Thoracic aorta (tissue), 2 donors: ENCODE data around the gene NAA50. TPM values are rescaled to one million over a fixed set of nuclear protein-coding genes. Genes with fewer than 3 reads are reported as not detected.

Source experiments
- ATAC-seq: fragments of 150-250 bp; one replicate; pipeline ENCODE4 v1.8.0; 2017; ENCODE audit warnings: low read depth; ENCODE audit not compliant: insufficient number of reproducible peaks, low FRiP score
- DNase-seq: peaks from one replicate; pipeline ENCODE4 v3.0.0-alpha.2; 2020; ENCODE audit warnings: low spot score
- H3K27ac ChIP-seq, 2 donors: fragments of 200-600 bp; sonication (generic); 1 replicate in 1 of 2; 2 replicates in 1 of 2; pipeline ENCODE4 v1.5.1; 2016; ENCODE audit warnings: mild to moderate bottlenecking in 2 of 2, moderate library complexity in 2 of 2
- H3K27me3 ChIP-seq: fragments of 200-600 bp; sonication (generic); replicated peaks from 2 replicates; pipeline ENCODE4 v1.6.0; 2016; ENCODE audit warnings: mild to moderate bottlenecking; ENCODE audit not compliant: insufficient read depth
- H3K36me3 ChIP-seq: fragments of 200-600 bp; sonication (generic); one replicate; pipeline ENCODE4 v1.5.1; 2016
- H3K4me1 ChIP-seq, 2 donors: fragments of 200-600 bp; sonication (generic); 1 replicate in 1 of 2; 2 replicates in 1 of 2; pipeline versions ENCODE4 v1.5.1 to v1.6.0; 2016; ENCODE audit warnings: low read depth in 2 of 2, mild to moderate bottlenecking in 1 of 2; ENCODE audit not compliant: control insufficient read depth in 1 of 2
- H3K4me3 ChIP-seq: fragments of 200-600 bp; sonication (generic); 2 replicates; pipeline ENCODE4 v1.5.1; 2016; ENCODE audit warnings: mild to moderate bottlenecking
- H3K9me3 ChIP-seq: fragments of 200-600 bp; sonication (generic); 2 replicates; pipeline ENCODE4 v1.5.1; 2016
- CTCF ChIP-seq: fragments of 200-600 bp; sonication (generic); IDR thresholded peaks from one replicate; pipeline ENCODE4 v1.5.1; 2019; ENCODE audit warnings: antibody characterized with exemption
- total RNA-seq, 2 donors: library from RNA; depleted of rRNA; stranded (reverse); fragments of >200 nt; gene quantifications; one replicate each; pipeline versions ENCODE4 v1.1.0 to v1.2.3, GENCODE V29; 2016

NAA50 gene
- total RNA-seq, 2 donors from 2014 or later: 58.3 to 78.2 TPM

- ATAC-seq (no peak), DNase-seq (no peak)
- Histone ChIP-seq H3K27me3 (no peaks in the 10 kb centered on the region), H3K9me3 (no peaks in the 10 kb centered on the region), H3K27ac (no peak overlapping the region), H3K36me3 (no peaks in the 10 kb centered on the region), H3K4me1 (peaks cover 12 to 40% of the 10 kb centered on the region in 2 donors), H3K4me3 (no peak overlapping the region)
- no peak for TF ChIP-seq CTCF
Measured at GRCh38 chr3:113743006-113743630, 2.9 kb downstream of the NAA50 start.

GRCh38 chr3:113741620-113742019, 4.4 kb downstream of the NAA50 start:
- no peak for DNase-seq
- no peaks in the 10 kb centered on the region for H3K9me3 ChIP-seq
- no peak overlapping the region for H3K27ac ChIP-seq
- H3K27me3 ChIP-seq: no peaks in the 10 kb centered on the region
- H3K4me3 ChIP-seq: no peak overlapping the region
- peaks cover 12 to 42% of the 10 kb centered on the region in 2 donors for H3K4me1 ChIP-seq
- H3K36me3 ChIP-seq: no peaks in the 10 kb centered on the region
- ATAC-seq: no peak
- TF ChIP-seq CTCF: no peak

GRCh38 chr3:113741086-113741485, 5.0 kb downstream of the NAA50 start:
- H3K36me3 ChIP-seq: no peaks in the 10 kb centered on the region
- no peaks in the 10 kb centered on the region for H3K27me3 ChIP-seq
- DNase-seq (no peak), ATAC-seq (no peak)
- no peak overlapping the region for H3K4me3 ChIP-seq
- TF ChIP-seq CTCF: no peak
- H3K27ac ChIP-seq: no peak overlapping the region
- H3K9me3 ChIP-seq: no peaks in the 10 kb centered on the region
- H3K4me1 ChIP-seq: peaks cover 12 to 47% of the 10 kb centered on the region in 2 donors

- TF ChIP-seq CTCF: peak; percentile 63
- H3K4me3 ChIP-seq: no peak overlapping the region
Measured at GRCh38 chr3:113736548-113737089, 9.4 kb downstream of the NAA50 start.

GRCh38 chr3:113731694-113732093, 14.4 kb downstream of the NAA50 start:
- Histone ChIP-seq H3K9me3 (no peaks in the 10 kb centered on the region), H3K4me1 (peaks cover 0 to 7% of the 10 kb centered on the region in 2 donors), H3K36me3 (no peaks in the 10 kb centered on the region), H3K4me3 (no peak overlapping the region), H3K27ac (no peak overlapping the region), H3K27me3 (no peaks in the 10 kb centered on the region)
- TF ChIP-seq CTCF: no peak
- DNase-seq (no peak), ATAC-seq (no peak)

More at GRCh38 chr3:113736548-113737089, 9.4 kb downstream of the NAA50 start:
- no peaks in the 10 kb centered on the region for H3K36me3 ChIP-seq
- peaks cover 0 to 23% of the 10 kb centered on the region in 2 donors for H3K4me1 ChIP-seq
- ATAC-seq: peak; percentile 82
- H3K27ac ChIP-seq: no peak overlapping the region
- no peak for DNase-seq
- H3K9me3 ChIP-seq: no peaks in the 10 kb centered on the region
- no peaks in the 10 kb centered on the region for H3K27me3 ChIP-seq
